NCI-H146 treated with DMSO at 0.1 percent for 48 hours (cell line): ENCODE measurements around the gene SP6.

ENCODE experiments used
- DNase-seq: peaks from one replicate; lab custom pipeline; 2025; ENCODE audit not compliant: unreplicated experiment; lab: John Stamatoyannopoulos, UW

Gene SP6

DNA sequence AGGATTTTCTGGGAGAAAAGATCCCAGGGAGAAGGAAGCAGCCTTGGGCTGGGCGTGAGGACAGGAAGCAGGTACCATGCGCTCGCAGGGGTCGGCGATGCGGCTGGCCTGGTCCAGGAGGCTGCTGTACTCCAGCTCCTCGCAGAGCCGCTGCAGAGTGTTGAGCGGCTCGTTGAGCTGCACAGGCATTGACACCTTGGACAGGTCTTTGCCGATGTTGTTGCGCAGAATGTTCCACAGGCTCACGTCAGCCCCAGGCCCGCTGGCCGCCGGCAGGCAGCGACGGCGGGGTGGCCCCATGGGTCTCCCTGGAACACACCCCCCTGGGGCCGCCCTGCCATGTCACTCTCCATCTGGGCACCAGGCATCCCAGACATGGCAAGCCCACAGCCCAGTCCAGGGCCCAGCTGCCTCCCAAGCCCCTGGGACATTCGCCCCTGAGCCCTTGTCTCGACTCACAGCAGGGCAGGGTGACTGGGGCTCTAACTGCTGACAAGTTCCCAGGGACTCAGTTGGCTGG is 37.4 kb downstream of the SP6 start:
- no peak for DNase-seq

GRCh38 chr17:47813077-47813476 is 37.9 kb downstream of the SP6 start:
- no peak for DNase-seq

DNA sequence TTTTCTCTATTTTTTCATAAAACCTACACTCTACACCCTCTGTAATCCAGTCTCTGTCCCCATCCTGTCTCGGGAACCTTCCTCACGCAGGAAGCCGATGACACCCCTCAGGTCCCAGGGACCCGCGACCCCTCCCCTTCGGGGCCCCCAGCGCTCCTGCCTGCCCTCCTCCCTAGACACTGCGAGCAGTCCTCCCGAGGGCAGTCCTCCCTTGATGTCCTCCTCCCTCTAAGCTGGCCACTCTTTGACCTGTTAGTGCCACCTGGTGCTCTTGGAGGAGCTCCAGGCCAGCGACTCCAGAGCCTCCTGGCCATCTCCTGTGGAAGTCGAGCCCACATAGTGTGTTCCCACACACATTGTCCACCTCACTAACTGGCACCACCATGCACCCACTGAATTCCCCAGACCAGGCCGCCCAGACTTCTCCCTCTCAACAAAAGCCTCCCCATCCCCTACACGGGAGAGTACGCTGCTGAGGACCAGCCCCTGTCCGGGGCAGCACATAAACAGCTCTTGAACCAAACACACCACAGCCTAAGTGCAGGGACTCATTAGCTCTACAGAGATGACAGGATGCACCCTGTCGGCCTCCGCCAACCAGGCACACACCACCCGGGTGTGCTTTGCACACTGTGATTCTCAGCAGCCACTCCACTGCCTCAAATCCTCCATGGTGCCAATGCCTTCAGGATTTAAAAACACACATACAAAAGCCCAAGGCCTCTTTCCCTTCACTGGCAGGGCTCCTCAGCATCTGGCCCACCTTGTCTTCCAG is 38.6 kb downstream of the SP6 start:
- DNase-seq: no peak

DNA sequence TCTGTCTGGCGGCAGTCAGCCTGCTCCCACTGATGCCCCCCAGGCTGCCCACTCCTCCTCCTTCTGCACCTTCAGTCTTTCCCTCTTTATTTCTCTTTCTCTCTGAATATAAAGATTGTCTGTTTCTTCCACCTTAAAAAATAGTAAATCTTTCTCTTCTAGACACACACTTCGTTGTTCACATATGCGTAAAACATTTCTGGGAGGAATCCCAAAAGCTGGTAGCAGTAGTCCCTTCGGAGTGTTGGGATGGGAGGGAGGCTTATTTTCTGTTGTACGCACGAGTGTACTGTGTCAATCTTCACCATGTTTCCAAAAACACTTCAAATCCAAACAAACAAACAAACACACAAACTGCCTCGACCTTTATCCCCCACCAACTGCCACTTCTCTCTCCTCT is 39.3 kb downstream of the SP6 start:
- no peak for DNase-seq

GRCh38 chr17:47810901-47811635 is 39.9 kb downstream of the SP6 start:
- no peak for DNase-seq

DNA sequence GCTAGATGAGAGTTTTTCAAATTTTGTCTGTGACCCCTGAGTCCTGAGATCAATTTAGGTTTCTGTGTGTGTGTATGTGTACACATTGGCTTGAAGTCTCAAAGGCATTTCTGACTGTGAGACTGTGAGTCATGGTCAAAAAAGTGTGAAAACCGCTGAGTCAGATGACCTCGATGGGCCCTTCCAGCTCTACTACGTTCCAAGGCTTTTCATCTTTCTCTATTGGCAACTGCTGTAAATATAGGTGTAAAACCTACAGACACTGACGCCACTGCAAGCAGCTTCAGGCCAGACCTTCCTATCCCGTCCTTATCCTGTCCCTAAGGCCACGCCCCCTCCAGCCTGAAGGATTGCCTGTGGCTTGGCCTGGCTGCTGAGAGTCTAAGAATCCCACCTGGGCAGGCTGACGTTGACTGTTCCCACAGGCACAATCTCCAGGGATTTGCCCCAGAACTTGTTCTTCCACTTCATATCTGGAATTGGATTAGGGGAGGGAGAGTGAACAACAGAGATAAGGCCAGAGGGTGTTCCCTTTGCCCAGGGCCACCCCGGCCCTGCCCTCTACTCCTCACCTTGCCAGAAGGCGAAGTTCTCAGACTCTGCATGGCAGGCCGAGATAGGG is 40.7 kb downstream of the SP6 start:
- DNase-seq: no peak

GRCh38 chr17:47808830-47809480 is 42.0 kb downstream of the SP6 start:
- DNase-seq: no peak

GRCh38 chr17:47808036-47808829 is 42.7 kb downstream of the SP6 start:
- DNase-seq: no peak

DNA sequence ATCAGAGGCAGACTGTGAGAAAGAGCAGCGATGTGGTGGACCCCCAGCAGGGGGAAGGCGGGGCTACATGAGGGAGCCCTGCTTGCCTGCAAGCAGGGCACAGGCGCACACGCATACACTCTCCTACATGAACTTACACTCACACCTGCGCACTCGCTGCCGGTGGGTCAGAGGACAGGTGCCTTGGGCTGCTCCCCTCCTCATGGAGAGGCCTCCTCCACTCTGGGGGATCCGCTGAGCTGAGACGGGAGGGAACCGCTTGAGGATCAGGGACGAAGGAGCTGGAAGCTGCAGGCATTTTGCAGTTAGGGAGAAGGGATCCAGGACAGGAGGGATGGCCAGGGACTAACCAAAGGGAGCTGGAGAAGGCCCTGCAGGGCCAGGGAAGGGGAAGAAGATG is 43.5 kb downstream of the SP6 start:
- no peak for DNase-seq

DNA sequence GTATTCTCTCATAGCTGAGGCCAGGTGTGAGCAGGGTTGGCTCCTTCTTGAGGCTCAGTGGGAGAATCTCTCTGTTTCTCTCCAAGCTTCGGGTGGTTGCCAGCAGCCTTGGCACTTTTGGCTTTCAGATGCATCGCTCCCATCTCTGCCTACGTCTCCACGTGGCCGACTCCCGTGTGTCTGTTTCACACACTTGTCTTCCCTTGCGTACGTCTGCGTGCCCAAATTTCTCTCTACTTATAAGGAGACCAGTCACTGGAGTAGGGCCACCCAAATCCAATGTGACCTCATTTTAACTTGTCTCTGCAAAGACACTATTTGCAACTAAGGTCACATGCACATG is 44.1 kb downstream of the SP6 start:
- no peak for DNase-seq

- no peak for DNase-seq
Observed at GRCh38 chr17:47806026-47806912, 44.7 kb downstream of the SP6 start.

DNA sequence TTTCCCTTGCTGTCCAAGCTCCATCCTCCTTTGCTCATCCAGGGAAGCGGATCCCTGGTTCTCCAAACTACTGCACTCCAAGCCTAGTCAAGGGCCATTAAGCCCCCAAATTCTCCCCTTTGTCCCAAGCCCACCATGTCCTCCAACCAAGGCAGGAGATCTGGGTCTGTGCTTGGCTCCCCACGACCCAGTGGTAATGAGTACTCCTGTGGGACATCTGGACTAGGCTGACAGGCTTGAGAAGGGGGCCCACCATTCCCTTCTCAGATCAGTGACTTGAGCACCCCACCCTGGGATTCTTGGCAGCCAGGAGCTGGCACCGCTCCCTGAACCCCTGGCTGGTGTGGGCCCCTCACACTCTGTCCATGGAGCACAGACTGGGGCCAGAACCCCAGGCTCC is 46.5 kb downstream of the SP6 start:
- no peak for DNase-seq

- no peak for DNase-seq
Observed at GRCh38 chr17:47803751-47804150, 47.2 kb downstream of the SP6 start.

DNA sequence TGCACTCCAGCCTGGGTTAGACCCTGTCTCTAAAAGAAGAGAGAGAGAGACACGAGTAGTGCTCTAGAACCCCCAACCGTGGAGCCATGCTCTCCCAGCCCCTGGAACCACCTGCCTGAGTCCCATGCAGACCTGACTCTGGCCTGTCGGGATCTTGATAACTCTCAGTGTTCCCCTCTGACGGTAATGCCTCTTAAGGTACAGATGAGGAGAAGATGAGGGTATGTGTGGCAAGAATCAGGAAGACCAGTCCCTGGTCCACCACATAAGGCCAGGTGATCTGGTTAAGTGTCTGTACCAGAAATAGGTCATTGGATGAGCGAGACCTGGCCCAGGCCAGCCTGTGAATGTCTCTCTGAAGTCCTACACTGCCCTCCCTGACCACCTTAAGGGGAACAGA is 47.8 kb downstream of the SP6 start:
- DNase-seq: no peak

GRCh38 chr17:47802341-47803022 is 48.5 kb downstream of the SP6 start:
- DNase-seq: peak; percentile 52

GRCh38 chr17:47801906-47802305 is 49.1 kb downstream of the SP6 start:
- no peak for DNase-seq

DNA sequence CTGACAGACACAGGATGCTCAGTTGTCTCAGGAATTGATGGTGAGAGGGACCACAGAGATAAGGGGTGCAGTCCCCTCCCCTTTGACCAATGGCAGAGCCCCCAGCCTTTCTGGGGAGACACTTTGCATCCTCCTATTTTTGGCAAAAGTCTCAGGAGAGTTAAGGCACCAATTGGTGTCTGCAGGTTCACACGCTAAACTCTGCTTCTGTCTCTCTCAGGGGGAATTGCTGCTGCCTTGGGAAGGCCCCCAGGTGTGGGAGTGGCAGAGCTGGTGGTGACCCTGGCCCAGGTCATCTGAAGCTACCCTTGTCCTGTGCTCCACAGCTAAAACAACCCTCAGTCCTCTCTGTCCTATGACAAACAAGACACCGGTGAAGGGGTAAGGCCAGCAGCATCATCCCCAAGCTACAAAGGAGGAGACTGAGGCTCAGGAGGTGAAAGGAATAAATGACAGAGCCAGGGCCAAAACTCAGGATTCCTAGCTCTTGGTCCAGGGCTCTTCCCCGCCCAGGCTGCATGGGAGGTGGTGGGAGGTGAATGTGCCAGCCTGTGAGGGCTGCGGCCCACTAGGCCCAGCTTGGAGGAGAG is 49.7 kb downstream of the SP6 start:
- no peak for DNase-seq

DNA sequence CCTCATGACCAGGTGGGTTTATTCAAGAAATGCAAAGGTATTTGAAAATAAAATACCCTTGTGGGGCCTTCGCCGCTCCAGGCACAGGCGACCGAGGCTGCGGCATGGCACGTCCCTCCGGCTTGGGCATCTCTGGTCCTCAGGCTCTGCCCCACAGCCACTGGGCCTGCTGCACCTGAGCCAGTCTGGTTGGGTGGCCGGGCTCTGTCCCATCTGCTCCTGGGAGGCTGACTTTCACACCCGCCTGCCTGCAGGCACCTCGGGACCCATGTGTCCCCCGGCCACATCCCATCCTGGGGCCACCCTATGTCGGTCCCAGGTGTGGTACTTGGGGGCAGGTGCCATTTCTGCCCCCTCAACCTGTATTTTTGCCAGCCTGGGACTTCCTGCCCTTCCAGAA is 50.3 kb downstream of the SP6 start:
- no peak for DNase-seq

- DNase-seq: no peak
Observed at GRCh38 chr17:47797797-47798196, 53.2 kb downstream of the SP6 start.
